Right lobe of liver (tissue), 4 donors: ENCODE measurements around the gene SH3PXD2A.

Experiments used
- POLR2A ChIP-seq: fragments of 450-650 bp; IDR thresholded peaks from one replicate; pipeline ENCODE4 v1.6.1; 2017; ENCODE audit warnings: antibody characterized with exemption, mild to moderate bottlenecking
- TF ChIP-seq, protein P1 (sequence below), 4 donors: fragments of 200-600 bp in 3 of 4; fragments of 450-650 bp in 1 of 4; IDR thresholded peaks; one replicate each; pipeline versions ENCODE4 v1.5.1 to v1.8.0; 2016 to 2022; ENCODE audit warnings: antibody characterized with exemption in 4 of 4, mild to moderate bottlenecking in 2 of 4
- donor health status: DM: no; HTN: no; CAD: no.
- donor health status: DM: no; HTN: no; CAD: no.
- donor health status: DM: no; HTN: yes; CAD: no.

DNA sequence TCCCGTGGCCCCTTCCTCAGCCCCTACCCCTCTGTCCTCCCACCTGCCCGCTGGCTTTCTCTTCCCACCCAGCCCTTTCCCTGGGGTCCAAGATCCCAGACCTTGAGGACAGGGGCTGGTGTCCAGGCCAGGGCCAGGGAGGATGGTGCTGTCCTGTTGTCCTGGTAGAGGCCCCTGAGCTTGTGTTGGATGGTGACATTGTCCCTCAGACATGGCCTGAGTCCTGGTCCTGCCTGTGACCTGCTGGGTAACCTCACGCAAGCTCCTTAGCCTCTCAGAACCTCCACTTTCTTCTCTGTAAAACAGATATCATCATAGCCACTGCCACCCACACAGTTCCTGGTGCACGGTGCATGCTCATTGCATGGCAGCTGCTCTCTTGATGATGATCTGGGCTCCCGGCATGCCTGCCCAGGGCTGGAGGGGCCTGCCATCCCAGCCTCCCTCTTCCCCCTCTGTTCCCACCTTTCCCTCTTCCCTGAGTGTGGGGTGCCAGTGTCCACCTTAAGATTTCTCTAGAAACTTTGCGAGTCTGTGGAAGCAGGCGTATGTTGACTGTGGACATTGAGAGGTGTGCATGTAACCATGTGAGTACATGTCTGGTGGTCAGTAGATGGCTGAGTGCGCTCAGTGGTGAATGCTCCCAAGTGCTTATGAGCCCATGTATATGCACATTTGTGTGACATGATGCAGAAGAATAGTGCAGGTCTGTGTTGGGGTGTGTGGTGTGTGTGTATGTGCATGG lies 301.5 kb downstream of the SH3PXD2A start:
- TF ChIP-seq POLR2A = no peak
- TF ChIP-seq, protein P1, sequence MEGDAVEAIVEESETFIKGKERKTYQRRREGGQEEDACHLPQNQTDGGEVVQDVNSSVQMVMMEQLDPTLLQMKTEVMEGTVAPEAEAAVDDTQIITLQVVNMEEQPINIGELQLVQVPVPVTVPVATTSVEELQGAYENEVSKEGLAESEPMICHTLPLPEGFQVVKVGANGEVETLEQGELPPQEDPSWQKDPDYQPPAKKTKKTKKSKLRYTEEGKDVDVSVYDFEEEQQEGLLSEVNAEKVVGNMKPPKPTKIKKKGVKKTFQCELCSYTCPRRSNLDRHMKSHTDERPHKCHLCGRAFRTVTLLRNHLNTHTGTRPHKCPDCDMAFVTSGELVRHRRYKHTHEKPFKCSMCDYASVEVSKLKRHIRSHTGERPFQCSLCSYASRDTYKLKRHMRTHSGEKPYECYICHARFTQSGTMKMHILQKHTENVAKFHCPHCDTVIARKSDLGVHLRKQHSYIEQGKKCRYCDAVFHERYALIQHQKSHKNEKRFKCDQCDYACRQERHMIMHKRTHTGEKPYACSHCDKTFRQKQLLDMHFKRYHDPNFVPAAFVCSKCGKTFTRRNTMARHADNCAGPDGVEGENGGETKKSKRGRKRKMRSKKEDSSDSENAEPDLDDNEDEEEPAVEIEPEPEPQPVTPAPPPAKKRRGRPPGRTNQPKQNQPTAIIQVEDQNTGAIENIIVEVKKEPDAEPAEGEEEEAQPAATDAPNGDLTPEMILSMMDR (IDR thresholded peaks at IDR 0.05) = no peak
